Naive B cell (primary cell): Measurements from ENCODE around the gene ARID1B. TPM values are rescaled to one million over a fixed set of nuclear protein-coding genes. Genes with fewer than 3 reads are reported as not detected.
A peak's percentile ranks its signal among the peaks of the same experiment; 100 is the strongest.
"Not testable (repeated sequence)": the region's sequence is repeated elsewhere in the genome, so short reads cannot be mapped to it uniquely, and the experiment has no call there.

Source experiments
- ATAC-seq, 2 donors: fragments of 150-1000 bp; cut with Tn5 transposase; 2 replicates each; pipeline ENCODE4 v1.10.0; 2021; ENCODE audit warnings: low read depth in 2 of 2, mild to moderate bottlenecking in 2 of 2, moderate library complexity in 2 of 2
- DNase-seq: peaks from one replicate; pipeline ENCODE4 v3.0.0; 2022
- H3K27ac Mint-ChIP-seq, 6 donors: one replicate each; pipeline ENCODE4 v1.8.0; 2020 to 2022; ENCODE audit warnings: mild to moderate bottlenecking in 6 of 6, mixed read lengths in 6 of 6, moderate library complexity in 5 of 6, inconsistent platforms in 2 of 6
- H3K27me3 Mint-ChIP-seq, 3 donors: one replicate each; pipeline ENCODE4 v1.8.0; 2021 to 2022; ENCODE audit warnings: mixed read lengths in 3 of 3, mild to moderate bottlenecking in 1 of 3
- H3K36me3 Mint-ChIP-seq, 2 donors: one replicate each; pipeline ENCODE4 v1.8.0; 2020 to 2022; ENCODE audit warnings: mixed read lengths in 2 of 2, inconsistent platforms in 1 of 2, mild to moderate bottlenecking in 1 of 2
- H3K4me1 Mint-ChIP-seq, 3 donors: one replicate each; pipeline ENCODE4 v1.8.0; 2020 to 2022; ENCODE audit warnings: mixed read lengths in 3 of 3, inconsistent platforms in 1 of 3, mild to moderate bottlenecking in 1 of 3, moderate library complexity in 1 of 3
- H3K4me3 Mint-ChIP-seq, 8 donors: one replicate each; pipeline ENCODE4 v1.8.0; 2020 to 2022; ENCODE audit warnings: mild to moderate bottlenecking in 8 of 8, mixed read lengths in 8 of 8, moderate library complexity in 8 of 8, inconsistent platforms in 2 of 8
- H3K9me3 Mint-ChIP-seq, 7 donors: one replicate each; pipeline ENCODE4 v1.8.0; 2020 to 2022; ENCODE audit warnings: mixed read lengths in 7 of 7, mild to moderate bottlenecking in 5 of 7, inconsistent platforms in 2 of 7, moderate library complexity in 1 of 7
- polyA plus RNA-seq, 6 donors: library from polyadenylated mRNA; unstranded; fragments of 300-500 nt; fragmentation: Illumina TruSeq; gene quantifications; one replicate each; pipeline ENCODE4 v1.2.3, GENCODE V29; 2021; ENCODE audit warnings: low read depth in 6 of 6

The ARID1B gene
- polyA plus RNA-seq, 6 donors from 2014 or later: 16.6 to 44.1 (median 27.5) TPM

- peaks cover 0 to 3% of the 10 kb centered on the region in 2 donors for H3K36me3 Mint-ChIP-seq
- peak overlapping the region; percentile 75 to 89 (median 80) for H3K4me3 Mint-ChIP-seq
- ATAC-seq: peak in 1 of 2 donors; percentile 33
- H3K4me1 Mint-ChIP-seq: peaks cover 74 to 97% (median 80%) of the 10 kb centered on the region in 3 donors
- H3K27me3 Mint-ChIP-seq: no peaks in the 10 kb centered on the region
- DNase-seq: no peak
- H3K27ac Mint-ChIP-seq: peak overlapping the region; percentile 55 to 95 (median 80)
- no peaks in the 10 kb centered on the region for H3K9me3 Mint-ChIP-seq
These were observed 198.2 kb downstream of the ARID1B start for GRCh38 chr6:156975414-156975813.

GRCh38 chr6:156976216-156977127 is 199.3 kb downstream of the ARID1B start:
- Mint-ChIP-seq H3K4me1 (peaks cover 76 to 97% (median 80%) of the 10 kb centered on the region in 3 donors), H3K27me3 (no peaks in the 10 kb centered on the region), H3K4me3 (peak overlapping the region; percentile 75 to 89 (median 80)), H3K36me3 (peaks cover 0 to 3% of the 10 kb centered on the region in 2 donors), H3K9me3 (no peaks in the 10 kb centered on the region), H3K27ac (peak overlapping the region; percentile 64 to 95 (median 87))
- ATAC-seq: peak; percentile 61 to 73
- no peak for DNase-seq

- ATAC-seq (no peak), DNase-seq (no peak)
- no peaks in the 10 kb centered on the region for H3K27me3 Mint-ChIP-seq
- H3K27ac Mint-ChIP-seq: peak overlapping the region in 5 of 6 donors; percentile 22 to 74 (median 61)
- H3K4me3 Mint-ChIP-seq: peak overlapping the region; percentile 20 to 81 (median 70)
- H3K36me3 Mint-ChIP-seq: peaks cover 0 to 3% of the 10 kb centered on the region in 2 donors
- no peaks in the 10 kb centered on the region for H3K9me3 Mint-ChIP-seq
- H3K4me1 Mint-ChIP-seq: peaks cover 76 to 98% (median 86%) of the 10 kb centered on the region in 3 donors
These were observed 200.5 kb downstream of the ARID1B start for GRCh38 chr6:156977527-156978291.

DNA sequence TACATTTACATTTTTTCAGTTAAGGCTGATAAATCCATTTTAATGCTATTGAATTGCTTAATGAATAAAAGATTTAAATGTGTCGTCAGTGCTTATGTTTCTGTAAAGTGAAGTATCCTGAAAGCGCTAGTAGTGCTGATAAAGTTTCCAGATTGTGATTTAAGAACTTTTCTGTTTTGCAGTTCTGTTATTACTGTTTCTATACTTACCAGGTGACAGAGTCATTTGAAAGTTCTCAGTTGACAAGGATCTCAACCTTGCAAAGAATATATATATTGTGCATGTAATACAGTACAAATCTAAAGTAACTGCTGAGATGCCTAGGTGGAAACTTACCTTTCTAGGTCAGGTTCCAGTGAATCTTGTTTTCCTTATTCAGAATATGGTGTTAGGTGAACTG is 201.8 kb downstream of the ARID1B start:
- H3K4me1 Mint-ChIP-seq: peaks cover 77 to 98% (median 93%) of the 10 kb centered on the region in 3 donors
- DNase-seq: no peak
- no peaks in the 10 kb centered on the region for H3K27me3 Mint-ChIP-seq
- peaks cover 0 to 3% of the 10 kb centered on the region in 2 donors for H3K36me3 Mint-ChIP-seq
- peak overlapping the region in 2 of 8 donors; percentile 19 to 31 for H3K4me3 Mint-ChIP-seq
- no peaks in the 10 kb centered on the region for H3K9me3 Mint-ChIP-seq
- peak overlapping the region in 3 of 6 donors; percentile 12 to 73 (median 54) for H3K27ac Mint-ChIP-seq
- no peak for ATAC-seq

GRCh38 chr6:156980515-156980914 is 203.3 kb downstream of the ARID1B start:
- peak overlapping the region in 4 of 8 donors; percentile 19 to 56 (median 29) for H3K4me3 Mint-ChIP-seq
- DNase-seq (no peak), ATAC-seq (no peak)
- H3K36me3 Mint-ChIP-seq: peaks cover 0 to 3% of the 10 kb centered on the region in 2 donors
- H3K4me1 Mint-ChIP-seq: peaks cover 82 to 98% (median 96%) of the 10 kb centered on the region in 3 donors
- peak overlapping the region in 4 of 6 donors; percentile 14 to 95 (median 67) for H3K27ac Mint-ChIP-seq
- H3K9me3 Mint-ChIP-seq: no peaks in the 10 kb centered on the region
- H3K27me3 Mint-ChIP-seq: no peaks in the 10 kb centered on the region

- H3K4me3 Mint-ChIP-seq: peak overlapping the region in 1 of 8 donors; percentile 18
- no peaks in the 10 kb centered on the region for H3K27me3 Mint-ChIP-seq
- ATAC-seq (no peak), DNase-seq (no peak)
- H3K9me3 Mint-ChIP-seq: no peaks in the 10 kb centered on the region
- H3K27ac Mint-ChIP-seq: peak overlapping the region in 4 of 6 donors; percentile 0 to 71 (median 31)
- H3K4me1 Mint-ChIP-seq: peaks cover 78 to 98% (median 96%) of the 10 kb centered on the region in 3 donors
- peaks cover 0 to 3% of the 10 kb centered on the region in 2 donors for H3K36me3 Mint-ChIP-seq
These were observed 203.8 kb downstream of the ARID1B start for GRCh38 chr6:156980948-156981347.

- Mint-ChIP-seq H3K27ac (peak overlapping the region in 5 of 6 donors; percentile 23 to 72 (median 49)), H3K36me3 (peaks cover 0 to under 1% of the 10 kb centered on the region in 2 donors), H3K9me3 (no peaks in the 10 kb centered on the region), H3K4me3 (peak overlapping the region in 5 of 8 donors; percentile 28 to 43 (median 35)), H3K27me3 (no peaks in the 10 kb centered on the region), H3K4me1 (peaks cover 72 to 99% (median 94%) of the 10 kb centered on the region in 3 donors)
- DNase-seq: no peak
- peak; percentile 43 to 53 for ATAC-seq
These were observed 205.0 kb downstream of the ARID1B start for GRCh38 chr6:156982168-156982567.

DNA sequence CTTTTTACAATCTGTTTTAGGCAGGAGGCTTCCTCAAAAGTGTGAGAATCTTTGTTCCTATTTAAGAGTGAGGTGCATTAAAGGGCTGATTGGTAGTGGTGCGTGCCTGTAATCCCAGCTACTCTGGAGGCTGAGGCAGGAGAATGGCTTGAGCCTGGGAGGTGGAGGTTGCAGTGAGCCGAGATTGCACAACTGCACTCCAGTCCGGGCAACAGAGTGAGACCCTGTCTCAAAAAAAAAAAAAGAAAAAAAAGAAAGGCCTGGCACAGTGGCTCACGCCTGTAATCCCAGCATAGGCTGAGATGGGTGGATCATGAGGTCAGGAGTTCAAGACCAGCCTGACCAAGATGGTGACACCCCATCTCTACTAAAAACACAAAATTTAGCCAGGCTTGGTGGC is 205.7 kb downstream of the ARID1B start:
- not testable (repeated sequence) for DNase-seq, H3K36me3 Mint-ChIP-seq, H3K27me3 Mint-ChIP-seq, ATAC-seq, H3K9me3 Mint-ChIP-seq
- H3K4me1 Mint-ChIP-seq: peaks cover 71 to 99% (median 94%) of the 10 kb centered on the region in 3 donors
- H3K4me3 Mint-ChIP-seq: peak overlapping the region in 5 of 8 donors; percentile 28 to 74 (median 47)
- peak overlapping the region in 5 of 6 donors; percentile 27 to 88 (median 67) for H3K27ac Mint-ChIP-seq

- H3K4me3 Mint-ChIP-seq: peak overlapping the region in 6 of 8 donors; percentile 28 to 82 (median 56)
These were observed 207.1 kb downstream of the ARID1B start for GRCh38 chr6:156984178-156984738.

DNA sequence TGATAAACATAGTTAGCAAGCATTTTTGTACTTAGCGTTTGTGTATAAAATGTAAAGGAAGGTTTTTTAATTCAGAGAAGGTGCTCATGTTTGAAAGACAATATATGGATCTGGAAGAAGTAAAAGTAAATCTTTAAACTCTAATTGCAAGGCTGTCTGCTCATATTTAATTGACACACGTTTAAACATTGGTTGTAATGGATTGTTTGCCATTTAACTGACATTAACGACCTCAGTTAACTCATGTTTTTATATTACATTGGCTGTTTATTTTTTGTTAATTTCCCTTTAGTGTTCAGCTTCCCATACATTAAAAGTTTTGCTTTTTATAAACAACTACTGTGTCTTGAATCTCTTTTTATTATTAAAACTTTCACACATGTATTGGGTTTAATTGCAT is 208.1 kb downstream of the ARID1B start:
- no peak for ATAC-seq
- DNase-seq: no peak
- Mint-ChIP-seq H3K27me3 (no peaks in the 10 kb centered on the region), H3K9me3 (no peaks in the 10 kb centered on the region), H3K36me3 (no peaks in the 10 kb centered on the region), H3K27ac (peak overlapping the region in 1 of 6 donors; percentile 12), H3K4me1 (peaks cover 76 to 98% (median 90%) of the 10 kb centered on the region in 3 donors), H3K4me3 (no peak overlapping the region)

More at GRCh38 chr6:156984178-156984738, 207.1 kb downstream of the ARID1B start:
- H3K27ac Mint-ChIP-seq: peak overlapping the region in 5 of 6 donors; percentile 25 to 90 (median 71)
- ATAC-seq (peak in 1 of 2 donors; percentile 16), DNase-seq (no peak)
- no peaks in the 10 kb centered on the region for H3K27me3 Mint-ChIP-seq
- H3K4me1 Mint-ChIP-seq: peaks cover 71 to 99% (median 95%) of the 10 kb centered on the region in 3 donors
- no peaks in the 10 kb centered on the region for H3K36me3 Mint-ChIP-seq
- no peaks in the 10 kb centered on the region for H3K9me3 Mint-ChIP-seq

GRCh38 chr6:156988276-156989158 is 211.3 kb downstream of the ARID1B start:
- Mint-ChIP-seq H3K36me3 (no peaks in the 10 kb centered on the region), H3K27ac (peak overlapping the region; percentile 43 to 91 (median 80)), H3K4me3 (peak overlapping the region; percentile 18 to 88 (median 62)), H3K9me3 (no peaks in the 10 kb centered on the region), H3K4me1 (peaks cover 55 to 89% (median 75%) of the 10 kb centered on the region in 3 donors), H3K27me3 (no peaks in the 10 kb centered on the region)
- DNase-seq (peak; percentile 63), ATAC-seq (peak; percentile 83 to 84)
